SIG-M5 treated with dmso at 0.1 percent for 504 hours (cell line): Measurements from ENCODE around the gene ABTB2.
A peak's percentile ranks its signal among the peaks of the same experiment; 100 is the strongest.

ENCODE experiments used
- DNase-seq: peaks from one replicate; lab custom pipeline; 2025; ENCODE audit not compliant: unreplicated experiment; lab: John Stamatoyannopoulos, UW

The ABTB2 gene

DNA sequence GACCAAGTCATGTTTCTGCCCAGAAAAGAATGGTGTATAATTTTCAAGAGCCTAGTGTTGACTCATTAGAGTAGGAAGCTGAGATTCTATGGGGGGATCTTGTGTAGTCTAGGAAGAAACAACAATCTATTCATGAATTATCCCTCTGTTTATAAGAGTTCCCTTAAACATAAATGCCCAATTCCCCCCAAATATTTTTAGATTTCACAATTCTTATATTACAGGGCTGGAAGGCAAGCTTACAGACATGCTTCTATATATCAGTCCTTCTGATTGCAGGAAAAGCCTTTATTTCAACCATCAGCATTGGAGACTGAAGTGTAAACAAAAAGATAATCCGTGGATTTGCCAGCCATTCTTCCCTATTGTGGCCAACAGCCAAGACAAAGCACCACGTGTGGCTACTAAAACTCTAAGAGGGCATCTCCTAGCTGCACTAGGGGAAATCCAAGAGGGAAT lies 181.0 kb downstream of the ABTB2 start:
- DNase-seq, result no peak

DNA sequence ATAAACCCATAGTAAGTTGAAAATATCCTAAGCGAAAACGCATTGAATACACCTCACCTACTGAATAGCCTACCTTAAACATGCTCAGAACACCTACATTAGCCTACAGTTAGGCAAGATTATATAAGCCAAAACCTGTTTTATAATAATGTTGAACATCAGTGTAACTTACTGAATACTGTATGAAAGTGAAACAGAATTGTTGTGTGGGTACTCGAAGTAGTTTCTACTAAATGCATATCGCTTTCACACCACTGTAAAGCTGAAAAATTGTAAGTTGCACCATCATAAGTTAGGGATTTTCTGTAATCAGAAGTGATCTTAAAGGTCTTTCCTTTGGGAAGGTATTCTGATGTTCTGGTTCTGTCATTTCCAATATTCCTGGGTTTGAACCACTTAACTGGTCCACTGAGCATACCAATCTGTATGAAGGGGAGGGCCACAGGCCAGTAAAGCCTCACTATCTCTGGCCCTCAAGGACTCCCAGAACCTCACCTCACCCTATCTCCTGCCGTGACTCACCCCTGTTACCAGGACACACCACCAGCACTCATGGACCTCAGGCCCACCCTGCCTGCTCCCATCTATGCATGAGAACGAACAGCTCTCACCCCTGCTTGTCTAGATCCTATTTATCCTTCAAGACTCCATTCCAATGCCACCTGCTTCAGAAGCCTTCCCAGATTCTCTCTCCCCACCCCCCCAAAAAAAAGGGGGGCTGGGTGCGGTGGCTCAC lies 182.4 kb downstream of the ABTB2 start:
- DNase-seq, result no peak

DNA sequence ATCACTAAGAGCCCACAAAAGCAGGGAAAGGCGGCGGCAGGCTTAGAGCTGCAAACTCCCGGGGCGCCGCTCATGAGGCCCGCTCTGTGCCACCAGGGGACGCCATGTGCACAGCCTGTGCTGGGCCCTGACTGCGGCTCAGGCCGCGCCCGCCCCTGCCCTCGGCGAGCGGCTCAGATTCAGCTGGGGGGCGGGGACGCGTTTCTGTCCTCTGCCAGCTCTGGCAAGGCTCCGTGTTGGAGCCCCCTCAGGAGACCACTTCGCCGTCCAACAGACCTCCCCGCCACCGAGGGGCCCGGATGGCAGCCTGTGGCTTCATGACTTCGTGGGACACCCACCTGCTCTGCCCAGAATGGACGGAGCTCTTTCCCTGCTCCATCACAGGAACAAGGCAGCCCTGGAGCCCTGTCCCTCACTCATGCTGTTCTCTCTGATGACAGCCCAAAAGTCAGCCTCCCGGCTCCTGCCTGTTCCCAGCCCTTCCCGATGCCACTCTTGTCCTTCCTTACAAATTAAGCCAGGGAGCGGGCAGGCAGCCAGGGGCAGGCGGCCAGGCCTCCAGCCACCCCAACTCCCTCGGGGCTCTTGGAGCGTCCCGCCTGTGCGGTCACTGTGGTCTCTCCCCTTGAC lies 183.3 kb downstream of the ABTB2 start:
- peak; percentile 40 for DNase-seq

DNA sequence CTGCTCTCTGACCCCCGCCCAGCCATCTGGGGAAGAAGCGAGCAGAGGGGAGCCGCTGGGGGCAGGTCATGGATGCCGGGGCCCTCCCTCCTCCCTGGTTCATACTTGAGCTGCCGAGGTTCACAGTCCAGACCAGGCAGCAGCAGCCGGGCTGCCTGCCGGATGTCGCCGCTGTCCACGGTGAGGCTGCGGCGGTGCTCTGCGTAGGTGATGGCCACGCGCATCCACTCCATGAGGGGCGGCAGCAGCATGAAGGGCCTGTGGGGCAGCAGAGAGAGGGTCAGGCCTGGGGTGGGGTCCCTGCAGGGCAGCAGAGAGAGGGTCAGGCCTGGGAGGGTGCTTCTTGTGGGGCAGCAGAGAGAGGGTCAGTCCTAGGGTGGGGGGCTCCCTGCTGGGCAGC lies 184.8 kb downstream of the ABTB2 start:
- no peak for DNase-seq

DNA sequence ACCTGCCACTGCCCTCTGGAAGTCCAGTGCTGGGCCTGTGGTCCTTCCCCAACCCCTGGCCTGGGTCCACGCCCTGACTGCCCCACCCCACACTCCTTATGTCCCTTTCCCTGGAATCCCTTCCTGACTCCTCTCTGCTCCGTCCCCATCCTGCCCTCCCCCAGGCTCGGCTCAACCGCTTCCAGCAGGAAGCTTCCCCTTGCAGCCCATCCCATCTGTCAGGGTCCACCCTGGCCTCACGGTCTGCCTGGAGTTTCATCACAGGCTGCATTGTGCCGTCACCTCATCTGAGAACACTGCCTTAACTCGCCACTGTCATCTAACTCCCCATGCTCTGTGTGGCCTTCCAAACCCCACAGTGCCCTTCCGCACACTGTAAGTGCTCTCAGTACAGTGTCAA lies 188.1 kb downstream of the ABTB2 start:
- DNase-seq, result no peak

DNA sequence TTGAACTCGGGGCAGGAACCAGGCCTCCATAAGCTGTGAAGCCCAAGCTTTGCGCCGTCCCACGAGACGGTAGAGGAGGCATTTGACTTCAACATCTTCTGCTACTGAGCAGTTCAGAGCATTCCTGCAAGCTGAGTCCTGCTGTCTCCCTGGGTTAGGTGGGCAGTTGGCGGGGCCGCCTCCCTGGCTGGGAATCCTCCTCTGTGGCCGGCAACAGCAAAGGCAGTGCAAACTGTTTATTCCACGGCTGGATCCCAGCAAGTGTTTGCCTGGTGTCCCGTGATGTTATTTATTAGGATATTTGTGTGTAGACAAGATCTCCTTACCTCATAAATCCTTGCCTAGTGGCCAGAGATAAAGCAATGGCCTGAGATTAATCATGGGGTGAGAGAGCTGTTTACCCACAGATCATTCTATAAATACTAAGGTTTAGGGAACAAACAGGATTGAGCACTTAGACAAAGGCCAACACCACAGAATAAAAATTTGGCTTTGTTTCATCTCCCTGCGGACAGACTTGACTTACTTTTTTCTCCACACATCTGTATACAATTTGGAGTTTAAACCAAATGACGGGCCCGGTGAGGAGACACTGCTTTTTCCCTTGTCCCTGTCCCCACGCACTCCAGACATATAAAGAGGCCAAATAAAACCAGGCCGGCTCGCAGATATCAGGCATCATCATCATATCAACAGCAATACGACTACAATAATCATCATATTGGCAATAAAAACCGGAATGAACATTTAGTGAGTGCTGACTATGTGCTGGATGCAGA lies 189.0 kb downstream of the ABTB2 start:
- no peak for DNase-seq

DNA sequence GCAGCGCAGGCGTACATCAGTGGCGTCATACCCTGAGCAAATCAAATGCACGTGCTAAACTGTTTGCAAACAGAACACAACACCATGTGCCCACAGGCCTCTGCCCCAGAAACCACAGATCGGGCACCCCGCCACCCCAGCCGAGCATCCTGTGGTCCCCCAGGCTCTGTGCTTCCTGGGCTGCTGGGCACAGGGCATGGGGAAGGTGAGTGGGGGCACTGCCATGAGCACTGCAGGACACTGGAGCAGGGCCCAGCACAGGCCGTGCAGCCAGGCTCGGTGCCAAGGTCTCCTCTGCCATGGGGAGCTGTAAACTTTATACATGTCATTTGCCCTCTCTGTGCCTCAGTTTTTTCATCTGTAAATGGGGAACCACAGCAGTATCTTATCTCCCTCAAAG lies 189.8 kb downstream of the ABTB2 start:
- no peak for DNase-seq

DNA sequence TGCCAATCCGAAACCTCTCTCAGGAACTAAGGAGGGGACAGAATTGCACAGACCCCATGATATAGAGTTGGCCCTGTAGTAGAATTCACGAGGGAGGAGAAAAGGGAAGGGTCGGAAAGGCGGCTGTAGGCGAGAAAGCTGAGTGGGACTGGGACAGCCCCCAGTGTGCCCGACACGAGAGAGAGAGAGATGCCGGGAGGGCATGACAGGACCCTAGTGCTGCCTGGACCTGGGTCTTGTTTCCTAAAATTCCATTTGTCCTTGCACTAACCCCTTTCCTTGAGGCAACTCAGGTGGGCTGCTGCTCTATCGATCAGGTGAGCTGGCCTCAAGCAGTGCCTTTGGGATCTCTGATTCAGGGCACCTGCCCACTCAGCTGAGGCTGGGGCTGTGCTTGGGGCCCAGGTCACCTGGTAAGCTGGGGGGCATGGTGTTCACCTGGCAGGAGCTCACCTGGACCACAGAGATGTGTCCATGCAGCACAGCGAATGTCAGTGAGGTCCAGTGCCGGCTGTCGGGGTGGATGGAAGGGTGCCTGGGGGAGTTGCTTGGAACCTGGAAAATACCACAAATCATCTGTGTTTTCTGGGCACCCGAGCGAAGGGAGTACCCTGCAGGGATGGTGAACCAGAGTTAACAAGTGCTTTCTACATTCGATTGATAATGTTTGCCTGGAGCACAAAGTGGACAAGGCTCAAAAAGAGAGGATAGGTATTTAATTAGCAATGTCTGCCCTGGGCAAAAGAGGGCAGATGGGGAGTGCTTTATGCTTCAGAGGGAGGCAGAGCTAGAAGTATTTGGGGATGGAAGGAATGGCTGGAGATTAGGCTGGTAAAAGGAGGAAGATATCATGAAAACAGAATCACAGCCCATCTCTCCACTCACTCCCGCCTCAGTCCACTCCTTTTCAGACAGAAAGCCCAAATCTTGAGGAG lies 190.7 kb downstream of the ABTB2 start:
- DNase-seq, result no peak

DNA sequence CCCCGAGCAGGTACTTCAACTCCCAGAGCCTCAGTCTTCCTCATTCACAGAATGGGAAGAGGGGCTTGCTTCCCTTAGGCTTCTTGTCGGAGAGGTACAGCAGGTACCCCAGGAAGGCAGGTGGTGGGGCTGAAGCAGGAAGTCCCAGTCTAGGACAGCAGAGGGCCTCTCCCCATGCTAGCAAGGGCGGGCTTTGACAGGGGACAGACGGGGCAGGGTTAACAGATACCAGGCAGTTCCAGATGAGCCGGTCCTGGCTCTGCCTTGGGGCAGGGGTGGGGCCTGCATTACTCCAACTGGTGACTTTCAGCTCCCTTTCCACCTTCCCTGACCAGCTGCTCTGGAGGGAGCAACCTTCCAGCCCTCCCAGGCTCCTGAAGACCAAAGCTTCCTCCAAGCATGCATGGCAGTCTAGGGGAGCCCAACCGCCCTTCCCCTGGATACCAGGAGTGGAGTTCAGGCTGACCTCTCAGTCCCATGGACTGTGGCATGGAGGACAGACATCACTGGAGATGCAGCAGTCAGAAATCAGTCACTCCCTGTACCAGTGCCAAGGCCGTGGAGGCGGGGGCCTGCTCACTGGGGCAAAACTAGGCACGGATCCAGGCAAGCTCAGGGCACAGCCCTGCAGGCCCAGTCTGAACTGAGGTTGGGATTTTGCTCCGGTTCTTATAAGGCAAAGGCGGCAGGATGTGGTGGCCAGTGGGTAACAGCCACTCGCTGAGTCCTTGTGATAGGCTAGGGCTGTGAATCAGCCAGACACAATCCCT lies 191.8 kb downstream of the ABTB2 start:
- peak; percentile 13 for DNase-seq

DNA sequence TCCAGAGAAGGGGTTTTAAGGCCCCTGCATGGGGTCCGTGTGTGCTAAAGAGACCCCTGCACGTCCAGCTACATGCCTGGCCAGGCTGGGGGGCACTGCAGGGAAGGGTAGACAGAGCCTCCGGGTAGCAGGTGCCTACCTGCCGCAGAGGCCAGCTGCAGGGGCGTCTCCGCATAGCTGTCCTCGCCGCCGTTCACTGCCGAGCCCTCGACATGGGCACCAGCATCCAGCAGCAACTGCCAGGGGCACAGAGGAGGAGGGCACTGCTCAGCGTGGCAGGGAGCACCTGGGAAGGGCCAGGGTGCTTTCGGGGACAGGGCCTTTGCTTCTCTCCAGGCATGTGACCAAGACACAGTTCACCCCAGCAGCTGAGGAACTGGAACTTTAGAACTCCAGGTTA lies 192.7 kb downstream of the ABTB2 start:
- DNase-seq, result no peak

DNA sequence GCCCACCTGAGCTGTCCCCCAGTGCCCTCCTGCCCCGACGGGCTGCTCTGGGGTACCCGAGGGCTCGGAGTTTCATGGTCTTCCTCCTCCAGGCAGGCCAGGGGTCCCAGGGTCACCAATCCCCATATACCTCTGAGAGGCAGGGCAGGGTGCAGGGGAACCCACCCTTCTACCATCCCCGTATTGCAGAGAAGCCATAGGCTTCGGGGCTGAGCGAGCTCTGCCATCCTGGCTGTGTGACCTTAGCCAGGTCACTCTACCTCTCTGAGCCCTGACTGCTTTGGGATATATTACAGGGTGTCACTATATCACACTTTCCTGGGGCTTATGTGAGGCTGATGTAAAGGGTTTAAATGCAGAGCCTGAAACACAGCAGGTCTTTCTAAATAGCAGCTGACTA lies 195.0 kb downstream of the ABTB2 start:
- no peak for DNase-seq

DNA sequence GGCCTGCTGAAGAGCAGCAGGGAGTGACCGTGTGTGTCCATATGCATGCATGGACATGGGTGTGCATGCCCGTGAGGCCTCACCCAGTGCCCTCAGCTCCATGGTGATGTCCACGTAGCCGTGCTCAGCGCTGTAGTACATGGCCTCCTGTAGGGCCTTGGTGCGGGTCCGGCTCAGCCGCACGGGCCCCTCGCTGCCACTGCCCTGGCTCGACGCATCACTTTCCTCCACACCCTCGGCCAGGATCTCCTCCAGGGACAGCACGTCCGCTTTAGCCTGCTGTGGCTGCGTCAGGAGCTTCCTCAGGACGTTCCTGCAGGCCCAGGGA lies 195.4 kb downstream of the ABTB2 start:
- no peak for DNase-seq

DNA sequence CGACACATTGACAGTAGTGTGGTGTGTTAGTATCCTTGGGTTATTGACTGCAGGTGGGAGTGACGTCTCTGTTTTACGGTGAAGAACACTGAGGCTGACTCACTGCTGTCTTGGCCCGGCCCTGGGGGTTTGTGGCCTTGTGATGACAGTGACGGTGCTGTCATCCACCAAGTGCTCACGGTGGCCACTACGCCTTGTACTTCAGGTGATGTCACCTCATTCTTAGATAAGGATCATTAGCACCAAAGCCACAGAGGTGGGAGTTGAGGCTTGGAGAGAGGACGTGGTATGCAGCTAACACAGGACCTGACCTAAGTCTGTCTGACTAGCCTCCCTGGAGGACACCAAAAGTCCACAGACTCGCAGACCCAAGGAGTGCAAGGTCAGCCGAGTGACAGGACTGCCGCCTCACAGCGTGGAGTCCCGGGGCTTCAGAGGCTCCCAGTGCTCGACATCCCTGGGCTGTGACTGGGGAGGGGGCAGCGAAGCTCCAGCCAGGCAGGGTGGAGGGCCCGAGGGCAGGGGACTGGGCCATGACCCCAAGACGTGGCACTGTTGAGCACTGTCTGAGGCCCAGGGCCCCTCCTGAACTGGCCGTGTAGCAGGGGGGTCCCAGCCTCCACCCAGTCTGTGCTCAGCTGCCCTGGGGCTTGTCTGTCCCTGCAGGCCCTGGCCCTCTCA lies 195.9 kb downstream of the ABTB2 start:
- DNase-seq, result no peak

DNA sequence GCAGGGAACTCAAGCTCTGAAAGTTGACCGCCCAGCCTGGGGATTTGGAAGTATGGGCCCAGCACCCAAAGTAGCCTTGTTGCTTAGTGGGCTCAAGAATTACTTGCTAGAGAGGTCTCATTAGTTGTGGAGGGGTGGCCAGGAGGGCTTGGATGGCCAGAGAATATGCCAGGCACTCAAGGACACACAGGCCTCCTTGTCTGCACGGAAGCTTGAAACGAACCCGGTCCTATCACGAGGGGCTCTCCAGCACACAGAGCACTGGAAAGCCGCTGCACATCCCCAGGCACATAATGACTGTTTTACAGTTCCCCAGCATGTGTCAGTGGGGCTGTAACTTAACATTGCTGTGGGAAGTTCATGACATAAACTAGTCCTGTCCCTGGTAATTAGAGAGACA lies 196.4 kb downstream of the ABTB2 start:
- DNase-seq, result no peak

DNA sequence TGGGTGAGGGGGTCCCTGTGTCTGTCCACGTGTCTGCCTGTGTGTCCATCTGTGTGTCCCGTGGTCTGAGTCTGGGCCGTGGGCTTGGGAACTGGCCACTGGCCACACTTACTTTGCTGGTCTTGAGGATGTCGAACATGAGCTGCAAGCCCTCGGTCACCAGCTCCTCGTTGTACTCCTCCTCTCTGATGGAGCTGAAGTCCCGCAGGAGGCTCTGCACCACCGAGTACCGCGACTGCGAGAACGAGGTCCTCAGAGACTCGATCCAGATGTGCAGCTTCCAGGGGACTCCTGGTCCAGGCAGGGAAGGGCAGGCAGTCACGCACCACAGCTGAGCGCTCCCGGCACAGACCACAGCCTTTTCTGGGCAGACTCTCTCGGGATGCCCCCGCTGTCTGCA lies 197.0 kb downstream of the ABTB2 start:
- no peak for DNase-seq

DNA sequence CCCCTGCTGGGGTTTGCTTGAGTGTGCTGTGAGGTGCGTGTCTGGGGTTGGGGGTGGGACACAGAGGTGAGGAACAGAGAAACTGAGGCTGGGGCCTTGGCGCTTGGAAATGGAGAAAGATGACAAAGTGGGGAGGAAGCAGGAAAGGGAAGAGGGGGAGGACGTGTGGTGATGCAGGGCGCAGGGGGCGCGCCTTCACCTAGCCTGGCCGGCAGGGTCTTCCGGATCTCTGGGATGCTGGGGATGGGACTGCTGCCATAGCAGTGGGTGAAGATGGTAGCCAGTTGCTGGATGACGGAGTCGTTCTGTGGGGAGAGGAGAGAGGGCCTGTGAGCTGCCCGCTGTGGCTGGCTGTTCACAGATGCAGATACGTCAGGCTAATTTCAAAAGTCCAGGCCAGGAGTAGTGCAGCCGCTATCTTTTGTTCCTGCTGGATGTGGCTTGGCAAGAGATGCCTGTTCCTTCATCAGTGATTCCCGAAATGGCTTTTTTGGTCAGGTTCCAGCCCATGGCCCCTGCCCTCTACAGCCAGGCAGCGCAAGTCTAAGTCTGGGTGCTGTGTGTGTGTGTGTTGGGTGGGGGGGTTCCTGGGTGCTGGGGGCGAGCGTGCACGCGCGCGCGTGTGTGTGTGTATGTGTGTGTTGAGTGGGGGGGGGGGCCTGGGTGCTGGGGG lies 197.6 kb downstream of the ABTB2 start:
- no peak for DNase-seq

DNA sequence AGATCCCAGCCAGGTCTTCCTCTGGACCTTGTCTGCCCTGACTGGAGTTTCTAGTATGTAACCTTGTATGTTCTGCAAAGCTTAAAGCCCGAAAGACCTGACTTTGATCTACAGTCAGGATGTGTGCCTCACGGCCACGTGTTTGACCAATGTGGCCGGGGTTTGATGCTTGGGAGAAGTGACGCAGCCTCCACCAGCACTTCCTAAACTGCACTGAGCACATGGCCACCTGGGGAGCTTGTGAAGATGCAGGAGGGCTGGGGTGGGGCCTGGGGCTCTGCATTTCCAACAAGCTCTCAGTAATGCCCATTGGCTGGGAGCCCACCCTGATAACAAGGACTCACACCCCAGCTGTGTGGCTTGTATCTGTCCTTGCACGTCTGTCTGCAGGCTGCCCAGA lies 199.1 kb downstream of the ABTB2 start:
- no peak for DNase-seq

DNA sequence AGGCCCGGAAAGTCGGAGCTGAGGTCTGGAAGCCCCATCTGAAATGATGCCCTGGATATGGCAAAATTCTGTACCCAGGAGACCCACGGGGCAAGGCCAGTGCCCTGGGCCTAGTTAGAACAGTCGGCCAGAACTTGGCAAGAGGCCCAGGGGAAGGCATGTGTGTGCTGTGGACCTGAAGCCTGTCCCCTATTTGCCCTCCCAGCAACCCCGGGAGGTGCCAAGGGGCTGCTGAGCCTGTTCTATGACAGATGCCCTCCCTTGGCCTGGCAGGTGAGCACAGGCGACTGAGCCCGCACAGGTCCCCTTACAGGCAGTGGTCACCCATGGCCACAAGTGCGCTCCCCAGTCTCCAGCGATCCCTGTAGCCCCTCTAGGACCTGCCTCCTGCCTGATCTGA lies 200.6 kb downstream of the ABTB2 start:
- DNase-seq, result no peak

DNA sequence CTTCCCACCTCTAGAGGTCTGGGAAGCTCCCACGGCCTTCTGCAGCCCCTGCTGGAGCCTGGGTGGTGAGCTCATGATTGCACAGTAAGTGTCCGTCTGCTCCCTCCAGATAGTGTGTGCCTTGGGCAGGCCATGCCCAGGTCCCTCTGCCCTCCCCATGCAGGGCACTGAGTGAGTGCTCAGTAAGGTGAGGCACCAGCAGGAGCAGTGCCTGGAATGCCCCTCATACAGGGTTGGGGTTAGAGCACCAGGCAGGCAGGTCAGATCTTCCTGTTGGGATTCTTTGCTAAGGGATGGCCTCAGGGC lies 202.1 kb downstream of the ABTB2 start:
- no peak for DNase-seq
